Kasumi-1 (cell line): ENCODE results near the gene PARD3.

Experiments
- DNase-seq, 2 experiments: peaks; one replicate each; lab custom pipeline; 2025; lab: John Stamatoyannopoulos, UW

Gene PARD3

GRCh38 chr10:34254596-34254995 lies 560.5 kb downstream of the PARD3 start:
- DNase-seq: peak; percentile 40 to 54

DNA sequence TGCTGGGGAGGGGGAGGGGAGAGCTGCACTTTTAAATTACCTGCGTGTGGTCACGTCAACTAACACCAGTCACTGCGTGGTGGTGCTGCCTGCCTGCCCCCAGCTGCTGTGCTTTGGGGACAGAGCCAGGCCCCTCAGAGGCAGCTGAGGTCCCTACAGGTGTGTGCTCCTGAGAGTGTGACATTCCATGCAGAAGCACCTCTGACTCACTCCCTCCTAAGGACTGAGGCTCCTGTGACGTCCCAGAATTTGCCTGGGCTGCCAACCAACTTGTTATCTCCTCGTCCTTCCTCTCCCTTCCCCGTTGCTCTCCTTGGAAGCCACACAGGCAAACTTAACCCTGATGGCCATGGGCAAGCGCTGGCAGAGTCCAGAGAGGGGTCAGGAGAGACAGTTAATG lies 563.0 kb downstream of the PARD3 start:
- DNase-seq: no peak

- DNase-seq: no peak
Observed at GRCh38 chr10:34251177-34251576, 563.9 kb downstream of the PARD3 start.

DNA sequence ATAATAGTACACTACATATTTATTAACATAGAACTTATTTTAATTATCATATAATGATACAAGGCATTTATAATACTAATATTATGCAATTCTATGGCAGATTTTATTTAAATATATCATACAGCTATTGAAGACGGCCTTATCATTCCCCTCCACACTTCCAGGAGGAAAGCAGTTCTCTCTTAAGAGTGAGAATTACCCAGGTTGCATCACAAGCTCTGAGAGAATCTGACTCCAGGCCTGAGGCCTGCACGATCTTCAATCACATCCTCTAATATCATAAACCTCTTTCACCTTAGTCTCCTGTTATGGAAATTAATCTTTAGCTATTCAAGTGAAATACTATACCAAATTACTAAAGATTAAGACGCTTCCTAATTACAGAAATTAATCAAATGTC lies 564.4 kb downstream of the PARD3 start:
- no peak for DNase-seq

DNA sequence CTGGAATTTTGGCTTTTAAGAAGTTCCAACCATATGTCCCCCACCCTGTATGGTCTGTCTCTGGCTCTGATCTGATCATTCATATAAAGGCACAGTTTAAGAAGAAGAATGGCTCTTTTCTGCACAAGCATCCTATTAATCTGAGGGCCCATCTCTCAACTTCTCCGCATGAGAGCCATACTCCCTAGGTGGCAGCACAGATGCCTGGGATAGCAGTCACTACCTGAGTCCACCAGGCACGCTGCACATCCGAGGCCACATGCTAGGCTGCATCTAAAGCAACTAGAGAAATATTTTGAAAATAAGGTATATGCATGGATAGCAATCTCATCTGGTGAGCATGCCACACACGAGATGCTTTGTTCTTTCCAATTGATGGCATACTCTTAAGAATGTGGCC lies 565.5 kb downstream of the PARD3 start:
- no peak for DNase-seq

- DNase-seq: no peak
Observed at GRCh38 chr10:34247560-34247959, 567.5 kb downstream of the PARD3 start.

DNA sequence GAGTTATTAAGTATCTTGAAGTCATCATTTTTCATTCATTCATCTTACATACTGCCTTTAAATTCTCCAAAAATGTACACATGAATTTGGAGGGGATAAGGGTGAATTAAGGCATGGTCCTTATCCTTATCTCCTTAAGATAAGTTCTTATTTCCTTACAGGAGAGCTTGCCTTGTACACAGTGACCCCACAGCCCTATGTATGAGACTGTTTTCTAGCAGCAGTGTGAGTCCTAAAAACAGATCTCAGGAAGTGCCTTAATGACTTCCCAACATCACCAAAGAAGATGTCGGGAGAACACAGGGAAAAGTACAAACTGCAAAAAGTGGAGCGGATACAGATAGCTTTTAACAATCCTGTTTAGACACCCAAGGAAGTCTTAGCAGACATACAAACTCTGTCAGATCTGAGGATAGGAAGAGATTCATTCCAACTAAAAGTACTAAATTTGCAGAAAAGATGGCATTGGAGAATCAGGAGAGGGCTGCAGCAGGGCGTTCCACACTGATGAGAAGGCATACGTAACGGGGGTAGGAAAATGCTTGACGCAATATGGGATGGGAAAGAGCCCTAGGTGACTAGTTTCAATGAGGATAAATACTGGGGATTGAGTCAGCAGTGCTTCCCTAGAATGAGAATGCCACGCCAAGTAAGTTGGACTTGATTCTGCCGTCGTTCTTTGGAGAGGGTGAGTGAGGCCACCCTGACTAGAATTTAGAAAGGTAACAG lies 570.2 kb downstream of the PARD3 start:
- no peak for DNase-seq

- no peak for DNase-seq
Observed at GRCh38 chr10:34241226-34242000, 573.7 kb downstream of the PARD3 start.

DNA sequence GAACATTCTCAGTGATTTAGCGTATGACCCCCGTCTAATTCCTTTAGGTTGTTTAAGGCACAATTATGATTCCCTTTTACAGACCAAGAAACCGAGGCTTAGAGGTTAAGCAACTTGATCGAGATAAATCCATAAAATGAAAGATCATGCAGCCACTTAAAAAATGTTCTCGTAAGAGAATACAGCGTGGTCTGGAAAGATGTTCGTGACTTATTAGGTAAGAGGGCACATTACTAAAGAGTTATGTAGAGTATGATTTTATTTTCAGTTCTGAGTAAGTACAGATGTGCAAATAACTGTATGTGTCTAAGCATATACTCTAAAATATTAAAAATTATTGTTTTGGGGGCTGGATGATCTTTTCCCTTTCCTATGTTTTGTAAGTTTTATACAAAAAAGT lies 575.1 kb downstream of the PARD3 start:
- no peak for DNase-seq

- no peak for DNase-seq
Observed at GRCh38 chr10:34237898-34238455, 577.1 kb downstream of the PARD3 start.

DNA sequence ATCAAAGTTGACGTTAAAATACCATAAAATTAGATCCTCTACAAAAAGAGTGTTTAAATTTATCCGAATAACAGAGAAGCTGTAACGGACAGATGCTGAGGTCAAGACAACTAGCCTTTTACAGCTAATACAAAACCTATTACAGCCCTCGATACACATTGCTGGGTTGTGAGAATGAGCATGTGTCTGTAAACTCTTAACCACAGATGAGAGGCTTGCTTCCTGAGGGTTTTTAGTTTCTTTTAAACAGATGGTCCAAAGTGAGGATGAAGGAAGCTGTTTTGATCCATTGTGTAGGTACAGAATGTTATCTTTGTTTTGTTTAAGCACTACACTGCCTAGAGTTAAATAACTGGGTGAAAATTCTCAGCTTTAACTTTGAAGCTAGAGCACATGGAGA lies 578.2 kb downstream of the PARD3 start:
- peak; percentile 50 to 64 for DNase-seq

- DNase-seq: no peak
Observed at GRCh38 chr10:34235164-34235832, 579.8 kb downstream of the PARD3 start.

DNA sequence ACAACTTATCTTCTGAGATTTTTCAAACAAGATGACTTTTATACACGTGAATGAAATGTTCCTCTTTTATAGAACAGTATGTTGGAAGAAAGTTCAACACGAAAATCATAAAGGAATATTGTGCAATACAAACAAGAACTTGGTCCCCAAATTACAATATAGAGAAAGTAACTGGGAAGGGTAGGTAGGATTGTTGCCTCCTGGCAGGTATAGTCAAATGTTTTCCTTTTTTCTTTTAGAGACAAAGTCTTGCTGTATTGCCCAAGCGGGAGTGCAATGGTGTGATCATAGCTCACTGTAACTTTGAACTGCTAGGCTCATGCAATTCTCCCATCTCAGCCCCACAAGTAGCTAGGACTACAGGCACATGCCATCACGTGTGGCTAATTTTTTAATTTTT lies 582.6 kb downstream of the PARD3 start:
- DNase-seq: no peak

DNA sequence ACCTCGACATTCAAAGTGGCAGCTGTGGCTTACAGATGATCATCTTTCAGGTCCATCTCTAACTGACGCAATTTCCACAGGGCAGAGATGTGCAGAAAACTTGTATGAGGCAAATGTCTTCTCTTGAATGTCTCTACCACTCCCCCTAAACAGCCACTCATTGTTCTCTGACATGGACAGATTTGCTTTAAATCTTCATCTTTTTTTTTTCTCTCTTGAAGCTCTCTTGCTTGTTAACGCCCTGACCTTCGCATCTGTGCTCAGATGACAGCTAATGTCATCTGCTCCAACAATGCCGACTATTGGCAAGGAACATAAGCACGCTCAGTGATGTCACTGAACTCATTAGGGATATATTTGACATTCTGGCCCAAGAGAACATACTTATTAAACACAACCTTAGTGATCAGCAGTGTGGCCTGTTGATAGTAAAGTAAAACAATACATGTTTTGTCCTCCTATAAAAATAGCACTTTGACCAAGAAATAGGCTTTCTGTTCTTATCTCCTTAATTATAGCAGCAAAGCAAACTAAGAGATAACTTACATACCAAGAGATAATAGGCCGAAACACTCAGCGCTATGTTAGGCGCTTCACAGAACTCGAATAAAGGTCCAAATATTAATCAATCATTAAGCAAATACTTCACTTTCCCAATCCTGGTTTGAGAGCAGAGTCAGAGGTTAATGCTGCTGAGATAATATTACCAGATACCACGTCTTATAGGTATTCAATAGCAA lies 583.5 kb downstream of the PARD3 start:
- no peak for DNase-seq

DNA sequence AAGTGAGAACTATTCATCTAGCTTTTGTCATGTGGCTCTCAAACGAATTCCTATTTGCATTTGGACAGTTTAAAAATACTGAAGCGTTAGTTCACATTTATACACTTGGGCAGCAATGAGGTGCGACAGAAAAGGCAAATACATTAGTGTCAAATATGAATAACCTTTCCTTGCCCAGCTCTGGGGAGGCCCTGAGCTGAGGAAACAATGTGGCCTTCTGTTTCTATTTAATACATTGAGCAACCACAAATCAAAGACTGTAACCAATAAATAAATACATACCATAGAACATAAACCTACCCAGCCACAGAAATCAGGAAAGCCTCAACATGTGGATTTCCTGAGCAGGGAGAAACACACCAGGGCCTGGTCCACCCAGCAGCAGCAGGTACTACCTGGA lies 585.2 kb downstream of the PARD3 start:
- DNase-seq: no peak

DNA sequence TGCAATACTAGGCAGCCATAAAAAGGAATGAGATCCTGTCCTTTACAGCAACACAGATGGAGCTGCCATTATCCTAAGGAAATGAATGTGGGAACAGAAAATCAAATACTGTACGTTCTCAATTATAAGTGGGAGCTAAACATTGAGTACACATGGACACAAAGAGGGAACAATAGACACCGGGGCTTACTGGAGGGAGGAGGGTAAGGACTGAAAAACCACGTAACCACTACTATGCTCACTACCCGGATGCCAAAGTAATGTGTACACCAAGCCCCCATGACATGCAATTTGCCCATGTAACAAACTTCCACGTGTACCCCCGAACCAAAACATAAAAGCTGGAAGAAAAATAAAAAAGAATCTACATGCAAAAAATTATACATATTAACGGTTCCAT lies 587.0 kb downstream of the PARD3 start:
- no peak for DNase-seq

GRCh38 chr10:34224639-34225038 lies 590.5 kb downstream of the PARD3 start:
- DNase-seq: no peak

DNA sequence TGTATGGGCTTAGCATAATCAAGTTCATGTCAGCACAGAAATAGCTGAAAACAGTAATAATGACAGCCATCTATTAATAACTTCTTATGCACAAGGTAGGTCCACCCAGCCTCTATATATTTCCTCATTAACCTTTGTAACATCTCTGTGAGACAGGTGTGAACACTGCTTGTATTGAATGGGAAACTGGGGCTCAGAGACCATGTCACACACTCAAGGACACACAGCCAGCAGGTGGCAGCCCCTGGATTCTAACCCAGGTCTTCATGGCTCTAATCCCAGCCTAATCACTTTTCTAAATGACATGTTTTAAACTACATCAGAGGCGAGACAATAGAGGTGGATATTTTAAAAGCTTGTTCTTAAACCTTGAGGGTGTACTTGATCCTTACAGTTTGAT lies 591.4 kb downstream of the PARD3 start:
- peak in 1 of 2 experiments; percentile 3 for DNase-seq

GRCh38 chr10:34222359-34222758 lies 592.7 kb downstream of the PARD3 start:
- no peak for DNase-seq

GRCh38 chr10:34219753-34220548 lies 595.1 kb downstream of the PARD3 start:
- no peak for DNase-seq

- DNase-seq: no peak
Observed at GRCh38 chr10:34217524-34217923, 597.6 kb downstream of the PARD3 start.
